ENCODE data around the gene XRCC6.
"Not testable (repeated sequence)": the region's sequence is repeated elsewhere in the genome, so short reads cannot be mapped to it uniquely, and the experiment has no call there.

XRCC6 gene

GRCh38 chr22:41621099-41621910 is at the start of gene XRCC6:
Gene XRCC6 (plus strand): TSS chr22:41621295. CDS start chr22:41622005, 710 bp downstream.
- DNase-seq = peak; percentile 89

GRCh38 chr22:41571786-41572185 is 49.3 kb upstream of the XRCC6 start:
- DNase-seq = no peak

GRCh38 chr22:41572305-41572704 is 48.8 kb upstream of the XRCC6 start:
- not testable (repeated sequence) for DNase-seq

- no peak for DNase-seq
These were observed 47.4 kb upstream of the XRCC6 start for GRCh38 chr22:41573677-41574076.

GRCh38 chr22:41574847-41575381 is 46.2 kb upstream of the XRCC6 start:
- DNase-seq = no peak

GRCh38 chr22:41575533-41575932 is 45.6 kb upstream of the XRCC6 start:
- DNase-seq = no peak

- DNase-seq = no peak
These were observed 44.2 kb upstream of the XRCC6 start for GRCh38 chr22:41576877-41577276.

GRCh38 chr22:41578114-41578513 is 43.0 kb upstream of the XRCC6 start:
- no peak for DNase-seq

GRCh38 chr22:41578818-41579217 is 42.3 kb upstream of the XRCC6 start:
- no peak for DNase-seq

GRCh38 chr22:41579297-41579996 is 41.6 kb upstream of the XRCC6 start:
- DNase-seq = no peak

GRCh38 chr22:41579997-41580355 is 41.1 kb upstream of the XRCC6 start:
- no peak for DNase-seq

- no peak for DNase-seq
These were observed 38.4 kb upstream of the XRCC6 start for GRCh38 chr22:41582694-41583093.

- no peak for DNase-seq
These were observed 36.2 kb upstream of the XRCC6 start for GRCh38 chr22:41584881-41585280.

GRCh38 chr22:41585898-41586297 is 35.2 kb upstream of the XRCC6 start:
- DNase-seq = no peak

- DNase-seq = no peak
These were observed 33.8 kb upstream of the XRCC6 start for GRCh38 chr22:41587347-41587723.

- DNase-seq = peak; percentile 92
These were observed 31.5 kb upstream of the XRCC6 start, which contains the start of gene PMM1 for GRCh38 chr22:41589391-41590241. Gene PMM1 (minus strand): TSS chr22:41589840. CDS start chr22:41589805, 35 bp downstream.

GRCh38 chr22:41593336-41593960 is 27.6 kb upstream of the XRCC6 start:
- DNase-seq = not testable (repeated sequence)

GRCh38 chr22:41595703-41596102 is 25.4 kb upstream of the XRCC6 start:
- DNase-seq = no peak

GRCh38 chr22:41596776-41597634 is 24.1 kb upstream of the XRCC6 start:
- DNase-seq = no peak

- no peak for DNase-seq
These were observed 23.5 kb upstream of the XRCC6 start for GRCh38 chr22:41597635-41597953.

- DNase-seq = no peak
These were observed 23.0 kb upstream of the XRCC6 start for GRCh38 chr22:41598081-41598480.

All from NCI-H187 treated with DMSO at 0.1 percent for 48 hours (cell line).